Activated T-helper 1 cell treated with Interleukin-2 at 50 U/mL for 16 hours (primary cell): ENCODE measurements around the gene HMGN1.

Source experiments
- DNase-seq: peaks from one replicate; pipeline ENCODE4 v3.0.0-alpha.2; 2020; ENCODE audit warnings: low read depth

HMGN1 gene

GRCh38 chr21:39296891-39297290, 52.0 kb downstream of the HMGN1 start:
- no peak for DNase-seq
